Measurements from ENCODE around the gene CCL8.
"Not testable (repeated sequence)": the region's sequence is repeated elsewhere in the genome, so short reads cannot be mapped to it uniquely, and the experiment has no call there.

CCL8 gene

GRCh38 chr17:34305061-34305460 is 14.2 kb upstream of the CCL8 start:
- Mint-ChIP-seq H3K27me3 (peaks cover 32% of the 10 kb centered on the region), H3K4me3 (no peak overlapping the region), H3K9me3 (no peaks in the 10 kb centered on the region), H3K36me3 (no peaks in the 10 kb centered on the region), H3K27ac (no peak overlapping the region), H3K4me1 (peaks cover 2% of the 10 kb centered on the region)
- no peak for ATAC-seq

- Mint-ChIP-seq H3K9me3 (no peaks in the 10 kb centered on the region), H3K27ac (no peak overlapping the region), H3K27me3 (peaks cover 32% of the 10 kb centered on the region), H3K4me3 (no peak overlapping the region), H3K4me1 (no peaks in the 10 kb centered on the region), H3K36me3 (no peaks in the 10 kb centered on the region)
- no peak for ATAC-seq
Measured at GRCh38 chr17:34305606-34306005, 13.6 kb upstream of the CCL8 start.

GRCh38 chr17:34306466-34306865 is 12.8 kb upstream of the CCL8 start:
- Mint-ChIP-seq H3K36me3 (no peaks in the 10 kb centered on the region), H3K4me1 (no peaks in the 10 kb centered on the region), H3K27ac (no peak overlapping the region), H3K27me3 (peaks cover 25% of the 10 kb centered on the region), H3K4me3 (no peak overlapping the region), H3K9me3 (no peaks in the 10 kb centered on the region)
- no peak for ATAC-seq

GRCh38 chr17:34307110-34307509 is 12.1 kb upstream of the CCL8 start:
- Mint-ChIP-seq H3K27ac (no peak overlapping the region), H3K27me3 (peaks cover 19% of the 10 kb centered on the region), H3K9me3 (no peaks in the 10 kb centered on the region), H3K4me1 (no peaks in the 10 kb centered on the region), H3K36me3 (no peaks in the 10 kb centered on the region), H3K4me3 (no peak overlapping the region)
- ATAC-seq, result no peak

GRCh38 chr17:34308371-34308770 is 10.9 kb upstream of the CCL8 start:
- no peaks in the 10 kb centered on the region for H3K4me1 Mint-ChIP-seq
- no peak overlapping the region for H3K4me3 Mint-ChIP-seq
- no peaks in the 10 kb centered on the region for H3K9me3 Mint-ChIP-seq
- H3K27ac Mint-ChIP-seq, result no peak overlapping the region
- H3K27me3 Mint-ChIP-seq, result peaks cover 17% of the 10 kb centered on the region
- no peak for ATAC-seq
- H3K36me3 Mint-ChIP-seq, result no peaks in the 10 kb centered on the region

- H3K9me3 Mint-ChIP-seq, result no peaks in the 10 kb centered on the region
- H3K27me3 Mint-ChIP-seq, result peaks cover 23% of the 10 kb centered on the region
- no peaks in the 10 kb centered on the region for H3K4me1 Mint-ChIP-seq
- H3K27ac Mint-ChIP-seq, result no peak overlapping the region
- no peaks in the 10 kb centered on the region for H3K36me3 Mint-ChIP-seq
- H3K4me3 Mint-ChIP-seq, result no peak overlapping the region
- no peak for ATAC-seq
Measured at GRCh38 chr17:34311291-34311690, 7.9 kb upstream of the CCL8 start.

- no peak for ATAC-seq
Measured at GRCh38 chr17:34312080-34312479, 7.2 kb upstream of the CCL8 start.

GRCh38 chr17:34313164-34313563 is 6.1 kb upstream of the CCL8 start:
- no peaks in the 10 kb centered on the region for H3K9me3 Mint-ChIP-seq
- H3K36me3 Mint-ChIP-seq, result no peaks in the 10 kb centered on the region
- no peaks in the 10 kb centered on the region for H3K4me1 Mint-ChIP-seq
- peaks cover 31% of the 10 kb centered on the region for H3K27me3 Mint-ChIP-seq
- ATAC-seq, result no peak
- no peak overlapping the region for H3K4me3 Mint-ChIP-seq
- H3K27ac Mint-ChIP-seq, result no peak overlapping the region

More at GRCh38 chr17:34312080-34312479, 7.2 kb upstream of the CCL8 start:
- peaks cover 31% of the 10 kb centered on the region for H3K27me3 Mint-ChIP-seq
- no peaks in the 10 kb centered on the region for H3K9me3 Mint-ChIP-seq
- H3K36me3 Mint-ChIP-seq, result no peaks in the 10 kb centered on the region
- H3K27ac Mint-ChIP-seq, result no peak overlapping the region
- H3K4me3 Mint-ChIP-seq, result no peak overlapping the region
- no peaks in the 10 kb centered on the region for H3K4me1 Mint-ChIP-seq

GRCh38 chr17:34314279-34314678 is 5.0 kb upstream of the CCL8 start:
- Mint-ChIP-seq H3K4me3 (no peak overlapping the region), H3K36me3 (no peaks in the 10 kb centered on the region), H3K27me3 (peaks cover 31% of the 10 kb centered on the region), H3K27ac (no peak overlapping the region), H3K9me3 (no peaks in the 10 kb centered on the region), H3K4me1 (no peaks in the 10 kb centered on the region)
- ATAC-seq, result no peak

- Mint-ChIP-seq H3K36me3 (no peaks in the 10 kb centered on the region), H3K4me1 (no peaks in the 10 kb centered on the region), H3K4me3 (no peak overlapping the region), H3K27ac (no peak overlapping the region), H3K27me3 (peaks cover 21% of the 10 kb centered on the region), H3K9me3 (no peaks in the 10 kb centered on the region)
- ATAC-seq, result no peak
Measured at GRCh38 chr17:34318474-34318873, 761 bp upstream of the CCL8 start.

- Mint-ChIP-seq H3K27ac (no peak overlapping the region), H3K27me3 (peaks cover 14% of the 10 kb centered on the region), H3K36me3 (peaks cover 5% of the 10 kb centered on the region), H3K4me1 (no peaks in the 10 kb centered on the region), H3K9me3 (peaks cover 12% of the 10 kb centered on the region), H3K4me3 (no peak overlapping the region)
- ATAC-seq, result no peak
Measured at GRCh38 chr17:34321964-34322363, 2.7 kb downstream of the CCL8 start.

- not testable (repeated sequence) for ATAC-seq, H3K27ac Mint-ChIP-seq, H3K4me3 Mint-ChIP-seq, H3K36me3 Mint-ChIP-seq, H3K4me1 Mint-ChIP-seq
- peaks cover 12% of the 10 kb centered on the region for H3K9me3 Mint-ChIP-seq
- H3K27me3 Mint-ChIP-seq, result peaks cover 32% of the 10 kb centered on the region
Measured at GRCh38 chr17:34327580-34327979, 8.3 kb downstream of the CCL8 start.

GRCh38 chr17:34337701-34338100 is 18.5 kb downstream of the CCL8 start:
- H3K4me3 Mint-ChIP-seq, result no peak overlapping the region
- H3K9me3 Mint-ChIP-seq, result no peaks in the 10 kb centered on the region
- ATAC-seq, result no peak
- H3K27me3 Mint-ChIP-seq, result peaks cover 46% of the 10 kb centered on the region
- no peaks in the 10 kb centered on the region for H3K4me1 Mint-ChIP-seq
- H3K27ac Mint-ChIP-seq, result no peak overlapping the region
- H3K36me3 Mint-ChIP-seq, result no peaks in the 10 kb centered on the region

GRCh38 chr17:34339138-34339770 is 20.0 kb downstream of the CCL8 start:
- Mint-ChIP-seq H3K36me3 (no peaks in the 10 kb centered on the region), H3K4me1 (no peaks in the 10 kb centered on the region), H3K4me3 (no peak overlapping the region), H3K27ac (no peak overlapping the region), H3K9me3 (no peaks in the 10 kb centered on the region), H3K27me3 (peaks cover 62% of the 10 kb centered on the region)
- no peak for ATAC-seq

- Mint-ChIP-seq H3K4me3 (no peak overlapping the region), H3K36me3 (no peaks in the 10 kb centered on the region), H3K27ac (no peak overlapping the region), H3K9me3 (no peaks in the 10 kb centered on the region), H3K4me1 (no peaks in the 10 kb centered on the region), H3K27me3 (peaks cover 81% of the 10 kb centered on the region)
- no peak for ATAC-seq
Measured at GRCh38 chr17:34341916-34342315, 22.7 kb downstream of the CCL8 start.

GRCh38 chr17:34347063-34347462 is 27.8 kb downstream of the CCL8 start:
- Mint-ChIP-seq H3K27ac (no peak overlapping the region), H3K36me3 (no peaks in the 10 kb centered on the region), H3K9me3 (no peaks in the 10 kb centered on the region), H3K4me3 (no peak overlapping the region), H3K27me3 (peaks cover 53% of the 10 kb centered on the region), H3K4me1 (no peaks in the 10 kb centered on the region)
- ATAC-seq, result no peak

GRCh38 chr17:34349751-34350150 is 30.5 kb downstream of the CCL8 start:
- Mint-ChIP-seq H3K36me3 (peaks cover 5% of the 10 kb centered on the region), H3K4me3 (no peak overlapping the region), H3K27me3 (peaks cover 30% of the 10 kb centered on the region), H3K4me1 (no peaks in the 10 kb centered on the region), H3K9me3 (peaks cover 5% of the 10 kb centered on the region), H3K27ac (no peak overlapping the region)
- ATAC-seq, result no peak

All from stimulated activated memory B cell treated with anti-CD40 and anti-IgM and Interleukin-4, amounts not matched to agents 10 μg/mL and 1 μg/mL and 100 μg/mL, for 72 hours (primary cell).